Cardiac fibroblast (primary cell): ENCODE data around the gene SPAG16.
"Not testable (repeated sequence)": the region's sequence is repeated elsewhere in the genome, so short reads cannot be mapped to it uniquely, and the experiment has no call there.

ENCODE experiments used
- DNase-seq, 2 donors: peaks; one replicate each; pipeline versions ENCODE4 v3.0.0 to v3.0.0-alpha.2; 2010; ENCODE audit warnings: low read depth in 2 of 2
- H3K4me3 ChIP-seq, 2 donors: replicated peaks in 1 of 2; 1 replicate in 1 of 2; 2 replicates in 1 of 2; pipeline ENCODE4 v1.5.1; 2011; ENCODE audit warnings: low read depth in 2 of 2, low read length in 2 of 2, mild to moderate bottlenecking in 2 of 2, moderate library complexity in 1 of 2
- CTCF ChIP-seq: IDR thresholded peaks from one replicate; pipeline ENCODE4 v1.5.1; 2011; ENCODE audit warnings: low read depth, mild to moderate bottlenecking, low read length, inconsistent platforms

Gene SPAG16

GRCh38 chr2:213691351-213691750, 407.1 kb downstream of the SPAG16 start:
- DNase-seq = no peak
- no peak for TF ChIP-seq CTCF
- H3K4me3 ChIP-seq = no peak overlapping the region

GRCh38 chr2:213696442-213696841, 412.2 kb downstream of the SPAG16 start:
- no peak overlapping the region for H3K4me3 ChIP-seq
- DNase-seq = no peak
- no peak for TF ChIP-seq CTCF

GRCh38 chr2:213701365-213701764, 417.1 kb downstream of the SPAG16 start:
- DNase-seq, H3K4me3 ChIP-seq: not testable (repeated sequence)

- no peak for DNase-seq
- TF ChIP-seq CTCF = no peak
- H3K4me3 ChIP-seq = no peak overlapping the region
Observed at GRCh38 chr2:213703406-213704098, 419.3 kb downstream of the SPAG16 start.

- DNase-seq = no peak
- TF ChIP-seq CTCF = no peak
- H3K4me3 ChIP-seq = no peak overlapping the region
Observed at GRCh38 chr2:213710164-213710563, 425.9 kb downstream of the SPAG16 start.

GRCh38 chr2:213718411-213718810, 434.1 kb downstream of the SPAG16 start:
- H3K4me3 ChIP-seq, DNase-seq: not testable (repeated sequence)

- no peak overlapping the region for H3K4me3 ChIP-seq
- no peak for TF ChIP-seq CTCF
- DNase-seq = no peak
Observed at GRCh38 chr2:213722565-213722964, 438.3 kb downstream of the SPAG16 start.

- TF ChIP-seq CTCF = no peak
- no peak for DNase-seq
- H3K4me3 ChIP-seq = no peak overlapping the region
Observed at GRCh38 chr2:213723041-213723560, 438.8 kb downstream of the SPAG16 start.
